A204.1 (cell line): ENCODE data around the gene TAGLN2.

ENCODE experiments used
- FAIRE-seq: peaks from 2 replicates; lab custom pipeline; 2012; peaks lifted over from hg19 to GRCh38; lab: Jason Lieb, UNC

TAGLN2 gene

GRCh38 chr1:159924791-159925718, at the start of gene TAGLN2:
TSS of gene TAGLN2 (minus strand) at chr1:159925507. CDS start at chr1:159920509, 4,998 bp downstream.
- no peak for FAIRE-seq

- no peak for FAIRE-seq
These were observed 49.2 kb upstream of the TAGLN2 start for GRCh38 chr1:159974350-159974965.

GRCh38 chr1:159973350-159973940, 48.1 kb upstream of the TAGLN2 start:
- no peak for FAIRE-seq

- FAIRE-seq, result no peak
These were observed 47.3 kb upstream of the TAGLN2 start for GRCh38 chr1:159972443-159973205.

- FAIRE-seq, result no peak
These were observed 45.6 kb upstream of the TAGLN2 start for GRCh38 chr1:159970932-159971342.

- no peak for FAIRE-seq
These were observed 43.6 kb upstream of the TAGLN2 start for GRCh38 chr1:159968901-159969300.

- no peak for FAIRE-seq
These were observed 40.0 kb upstream of the TAGLN2 start for GRCh38 chr1:159965263-159965662.

- no peak for FAIRE-seq
These were observed 38.8 kb upstream of the TAGLN2 start for GRCh38 chr1:159964144-159964543.

GRCh38 chr1:159962176-159962575, 36.9 kb upstream of the TAGLN2 start:
- no peak for FAIRE-seq

GRCh38 chr1:159961636-159962035, 36.3 kb upstream of the TAGLN2 start:
- FAIRE-seq, result no peak

GRCh38 chr1:159960721-159961381, 35.5 kb upstream of the TAGLN2 start:
- FAIRE-seq, result no peak

GRCh38 chr1:159959451-159959850, 34.1 kb upstream of the TAGLN2 start:
- no peak for FAIRE-seq

GRCh38 chr1:159958719-159959380, 33.5 kb upstream of the TAGLN2 start:
- FAIRE-seq, result no peak

GRCh38 chr1:159957824-159958268, 32.5 kb upstream of the TAGLN2 start:
- no peak for FAIRE-seq

- FAIRE-seq, result no peak
These were observed 30.1 kb upstream of the TAGLN2 start for GRCh38 chr1:159955456-159955855.

GRCh38 chr1:159953536-159954515, 28.5 kb upstream of the TAGLN2 start, which contains the start of gene SLAMF9:
TSS of gene SLAMF9 (minus strand) at chr1:159954237. CDS start at chr1:159954137, 100 bp downstream.
- no peak for FAIRE-seq

- FAIRE-seq, result no peak
These were observed 27.6 kb upstream of the TAGLN2 start for GRCh38 chr1:159952932-159953331.

GRCh38 chr1:159951551-159951950, 26.2 kb upstream of the TAGLN2 start:
- no peak for FAIRE-seq

GRCh38 chr1:159951016-159951415, 25.7 kb upstream of the TAGLN2 start:
- FAIRE-seq, result no peak

GRCh38 chr1:159949981-159950381, 24.7 kb upstream of the TAGLN2 start:
- no peak for FAIRE-seq
